HepG2 (cell line): ENCODE measurements around the gene PPARA. TPM values are rescaled to one million over a fixed set of nuclear protein-coding genes. Genes with fewer than 3 reads are reported as not detected.

Experiments used
- ATAC-seq: fragments of 200-7000 bp; cut with Tn5 transposase; 3 replicates; pipeline ENCODE4 v1.9.1; 2020; ENCODE audit warnings: mild to moderate bottlenecking, moderate library complexity
- BruUV-seq: library from RNA; stranded (reverse); fragments of 400-500 nt; replicated peaks from 2 replicates; lab custom pipeline; 2021; lab: Mats Ljungman, UMichigan
- CTCF ChIA-PET: fragments of 300-600 bp; formaldehyde crosslinking; extraction: SDS; loops from one replicate; lab custom pipeline; 2021; ENCODE audit warnings: low total read pairs, inconsistent platforms, low intra/inter-chr PET ratio; lab: Yijun Ruan, JAX
- POLR2A ChIA-PET: fragments of 350-600 bp; sonication (Branson Sonifier 250); formaldehyde crosslinking; loops from one replicate; lab custom pipeline; 2020; ENCODE audit warnings: antibody characterized with exemption, inconsistent platforms; lab: Yijun Ruan, JAX
- DNase-seq: peaks from one replicate; pipeline ENCODE4 v3.0.0-alpha.2; 2015; ENCODE audit warnings: low spot score
- FAIRE-seq: peaks from 3 replicates; lab custom pipeline; 2011; peaks lifted over from hg19 to GRCh38; lab: Jason Lieb, UNC
- H2AFZ ChIP-seq: one replicate; pipeline ENCODE4 v1.6.1; 2011; ENCODE audit warnings: low read length, inconsistent platforms
- H3K27ac ChIP-seq: fragments of 300-600 bp; 3 replicates; pipeline ENCODE4 v1.8.0; 2011; ENCODE audit warnings: mixed run types, mild to moderate bottlenecking, mixed read lengths, low read length, inconsistent platforms; ENCODE audit not compliant: insufficient read depth; ENCODE audit errors: extremely low read length
- H3K27me3 ChIP-seq, 2 experiments: fragments of 200-600 bp in 1 of 2; 2 replicates in 1 of 2; 3 replicates in 1 of 2; pipeline versions ENCODE4 v1.6.0 to v1.8.0; 2011; ENCODE audit warnings: low read length in 2 of 2, mild to moderate bottlenecking in 2 of 2, moderate library complexity in 2 of 2, inconsistent platforms in 1 of 2; ENCODE audit not compliant: insufficient read depth in 2 of 2, control insufficient read depth in 1 of 2
- H3K36me3 ChIP-seq, 2 experiments: fragments of 200-600 bp in 1 of 2; replicated peaks in 1 of 2; 2 replicates in 1 of 2; 3 replicates in 1 of 2; pipeline versions ENCODE4 v1.5.1 to v1.8.0; 2011; ENCODE audit warnings: low read length in 2 of 2, inconsistent platforms in 1 of 2; ENCODE audit not compliant: insufficient read depth in 2 of 2, control insufficient read depth in 1 of 2
- H3K4me1 ChIP-seq: 2 replicates; pipeline ENCODE4 v1.5.1; 2012; ENCODE audit warnings: low read length, inconsistent platforms; ENCODE audit not compliant: insufficient read depth
- H3K4me2 ChIP-seq: 2 replicates; pipeline ENCODE4 v1.6.0; 2011; ENCODE audit warnings: low read depth, low read length, inconsistent platforms
- H3K4me3 ChIP-seq, 3 experiments: fragments of 200-600 bp in 1 of 3; sonication (generic), shearing (Covaris generic) in 1 of 3; replicated peaks in 1 of 3; 2 replicates each; pipeline ENCODE4 v1.5.1; 2011 to 2016; ENCODE audit warnings: low read length in 3 of 3, inconsistent platforms in 2 of 3, low read depth in 2 of 3, mild to moderate bottlenecking in 2 of 3, control low read depth in 1 of 3, mixed read lengths in 1 of 3; ENCODE audit not compliant: insufficient read depth in 1 of 3
- H3K79me2 ChIP-seq: one replicate; pipeline ENCODE4 v1.6.1; 2011; ENCODE audit warnings: low read length, inconsistent platforms; ENCODE audit not compliant: insufficient read depth
- H3K9ac ChIP-seq: 2 replicates; pipeline ENCODE4 v1.6.0; 2011; ENCODE audit warnings: mild to moderate bottlenecking, low read depth, low read length, inconsistent platforms; ENCODE audit not compliant: insufficient read depth
- H3K9me3 ChIP-seq: 2 replicates; pipeline ENCODE4 v1.5.1; 2012; ENCODE audit warnings: mild to moderate bottlenecking, low read length
- H4K20me1 ChIP-seq: 2 replicates; pipeline ENCODE4 v1.6.0; 2011; ENCODE audit warnings: inconsistent platforms, mild to moderate bottlenecking, low read length, moderate library complexity; ENCODE audit not compliant: insufficient read depth
- GATAD2A ChIP-seq: IDR thresholded peaks from 2 replicates; pipeline ENCODE4 v1.6.1; 2016
- GFI1 ChIP-seq: sonication (generic); formaldehyde crosslinking; IDR thresholded peaks from 2 replicates; pipeline ENCODE4 v1.5.0; 2020; ENCODE audit warnings: missing genetic modification reagents, mild to moderate bottlenecking, borderline replicate concordance
- IKZF5 ChIP-seq: IDR thresholded peaks from 2 replicates; pipeline ENCODE4 v1.6.1; 2018; ENCODE audit warnings: missing genetic modification reagents, mild to moderate bottlenecking, missing compliant biosample characterization
- ISL2 ChIP-seq: sonication (generic); formaldehyde crosslinking; IDR thresholded peaks from 2 replicates; pipeline ENCODE4 v1.5.0; 2020; ENCODE audit warnings: missing genetic modification reagents
- NR2C2 ChIP-seq: sonication (generic); formaldehyde crosslinking; IDR thresholded peaks from 2 replicates; pipeline ENCODE4 v1.4.0; 2020; ENCODE audit warnings: missing genetic modification reagents, mild to moderate bottlenecking, moderate library complexity, borderline replicate concordance
- NR2F2 ChIP-seq: IDR thresholded peaks from 2 replicates; pipeline ENCODE4 v1.6.1; 2012; ENCODE audit warnings: low read depth, inconsistent platforms, borderline replicate concordance
- RXRA ChIP-seq: sonication (generic); formaldehyde crosslinking; IDR thresholded peaks from 2 replicates; pipeline ENCODE4 v1.5.1; 2020; ENCODE audit warnings: missing genetic modification reagents
- TBX3 ChIP-seq: fragments of 450-650 bp; IDR thresholded peaks from 2 replicates; pipeline ENCODE4 v1.6.1; 2017; ENCODE audit warnings: antibody characterized with exemption, mild to moderate bottlenecking, inconsistent platforms, borderline replicate concordance
- ZNF234 ChIP-seq: sonication (generic); formaldehyde crosslinking; conservative IDR thresholded peaks from 2 replicates; pipeline ENCODE4 v1.5.1; 2020; ENCODE audit warnings: mild to moderate bottlenecking, missing genetic modification reagents
- ZNF75D ChIP-seq: sonication (generic); formaldehyde crosslinking; IDR thresholded peaks from 2 replicates; pipeline ENCODE4 v1.8.1; 2023; ENCODE audit warnings: missing genetic modification reagents, mild to moderate bottlenecking, borderline replicate concordance
- WGBS: methylation state at CpG from one replicate; pipeline ENCODE4 v1.1.6; 2017; ENCODE audit warnings: low lambda C conversion rate; 5-methylcytosine and 5-hydroxymethylcytosine counted together
- in situ Hi-C: cut with HindIII; loops from 2 replicates; pipeline ENCODE4 v1.10.0; 2017; ENCODE audit warnings: low pct_unique_long_range_greater_than_20kb; ENCODE audit not compliant: extremely low pct_ligation_motif_present
- intact Hi-C: fragments of 100-400 bp; cut with micrococcal nuclease; formaldehyde crosslinking; loops from one replicate; pipeline ENCODE4 v1.10.0; 2022; ENCODE audit not compliant: unreplicated experiment
- polyA plus RNA-seq, 8 experiments: library from polyadenylated mRNA; depleted of rRNA in 3 of 8; stranded (reverse) in 7 of 8; unstranded in 1 of 8; fragments of >200 nt; fragmentation: Illumina TruSeq in 4 of 8; extraction: Trizol in 4 of 8; gene quantifications; 2 replicates each; pipeline versions ENCODE4 v1.2.1 to v1.2.3, GENCODE V29; 2011 to 2016; ENCODE audit warnings: low read depth in 4 of 8, missing spikeins in 1 of 8, mixed read lengths in 1 of 8; ENCODE audit not compliant: insufficient read depth in 1 of 8
- total RNA-seq, 5 experiments: library from RNA; depleted of rRNA; stranded (reverse); fragments of >200 nt; fragmentation: Illumina TruSeq; extraction: Trizol; gene quantifications; 2 replicates each; pipeline ENCODE4 v1.2.3, GENCODE V29; 2016; ENCODE audit warnings: low read depth in 1 of 5
- TF ChIP-seq, protein P1 (sequence below): sonication (generic); formaldehyde crosslinking; IDR thresholded peaks from 2 replicates; pipeline ENCODE4 v1.5.1; 2020; ENCODE audit warnings: mild to moderate bottlenecking, missing genetic modification reagents, moderate library complexity
- TF ChIP-seq, protein P2 (sequence below): sonication (generic); formaldehyde crosslinking; IDR thresholded peaks from 2 replicates; pipeline ENCODE4 v1.5.0; 2020; ENCODE audit warnings: mild to moderate bottlenecking, missing genetic modification reagents, borderline replicate concordance

Gene PPARA
- total and polyA plus RNA-seq, 2 of the 13 experiments (the other 11 are each of a cell fraction or from before 2014, with no cell fraction given), result 18.2 to 24.7 TPM

GRCh38 chr22:46124383-46125144, 25.8 kb upstream of the PPARA start:
- in situ Hi-C loops, result loop anchor here (5.0 to 25.0 kb wide), 3 partner anchors 188 to 487 kb away; partner anchors contain the start of gene CELSR1
- peaks cover 66% of the 10 kb centered on the region for H3K4me1 ChIP-seq
- H3K27me3 ChIP-seq, result peaks cover 12 to 50% of the 10 kb centered on the region in 2 experiments; a peak in 4 of 5 replicates
- no peaks in the 10 kb centered on the region for H3K36me3 ChIP-seq
- no peaks in the 10 kb centered on the region for H3K79me2 ChIP-seq
- no peak for DNase-seq
- ChIA-PET POLR2A (no interaction called here), CTCF (no interaction called here)
- no peak overlapping the region for H3K27ac ChIP-seq
- FAIRE-seq, result no peak
- H3K4me3 ChIP-seq, result no peak overlapping the region
- no peaks in the 10 kb centered on the region for H3K9me3 ChIP-seq
- H3K9ac ChIP-seq, result no peak overlapping the region
- 69% methylated on average over 6 of the region's 12 CpGs for WGBS
- TF ChIP-seq GATAD2A (CRISPR knock-in tag) (no peak), NR2F2 (no peak), RXRA (CRISPR knock-in tag) (no peak), ISL2 (CRISPR knock-in tag) (no peak), ZNF75D (CRISPR knock-in tag) (no peak), ZNF234 (CRISPR knock-in tag) (no peak), IKZF5 (CRISPR knock-in tag) (no peak), TBX3 (no peak), NR2C2 (CRISPR knock-in tag) (no peak), GFI1 (no peak)
- TF ChIP-seq, protein P1, sequence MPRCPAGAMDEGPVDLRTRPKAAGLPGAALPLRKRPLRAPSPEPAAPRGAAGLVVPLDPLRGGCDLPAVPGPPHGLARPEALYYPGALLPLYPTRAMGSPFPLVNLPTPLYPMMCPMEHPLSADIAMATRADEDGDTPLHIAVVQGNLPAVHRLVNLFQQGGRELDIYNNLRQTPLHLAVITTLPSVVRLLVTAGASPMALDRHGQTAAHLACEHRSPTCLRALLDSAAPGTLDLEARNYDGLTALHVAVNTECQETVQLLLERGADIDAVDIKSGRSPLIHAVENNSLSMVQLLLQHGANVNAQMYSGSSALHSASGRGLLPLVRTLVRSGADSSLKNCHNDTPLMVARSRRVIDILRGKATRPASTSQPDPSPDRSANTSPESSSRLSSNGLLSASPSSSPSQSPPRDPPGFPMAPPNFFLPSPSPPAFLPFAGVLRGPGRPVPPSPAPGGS (CRISPR knock-in tag), result no peak
- TF ChIP-seq, protein P2, sequence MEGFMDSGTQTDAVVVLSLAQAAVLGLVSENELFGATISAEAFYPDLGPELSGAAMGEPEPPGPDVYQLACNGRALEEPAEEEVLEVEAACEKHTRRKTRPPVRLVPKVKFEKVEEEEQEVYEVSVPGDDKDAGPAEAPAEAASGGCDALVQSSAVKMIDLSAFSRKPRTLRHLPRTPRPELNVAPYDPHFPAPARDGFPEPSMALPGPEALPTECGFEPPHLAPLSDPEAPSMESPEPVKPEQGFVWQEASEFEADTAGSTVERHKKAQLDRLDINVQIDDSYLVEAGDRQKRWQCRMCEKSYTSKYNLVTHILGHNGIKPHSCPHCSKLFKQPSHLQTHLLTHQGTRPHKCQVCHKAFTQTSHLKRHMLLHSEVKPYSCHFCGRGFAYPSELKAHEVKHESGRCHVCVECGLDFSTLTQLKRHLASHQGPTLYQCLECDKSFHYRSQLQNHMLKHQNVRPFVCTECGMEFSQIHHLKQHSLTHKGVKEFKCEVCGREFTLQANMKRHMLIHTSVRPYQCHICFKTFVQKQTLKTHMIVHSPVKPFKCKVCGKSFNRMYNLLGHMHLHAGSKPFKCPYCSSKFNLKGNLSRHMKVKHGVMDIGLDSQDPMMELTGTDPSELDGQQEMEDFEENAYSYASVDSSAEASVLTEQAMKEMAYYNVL (CRISPR knock-in tag), result no peak
- H2AFZ ChIP-seq, result no peak overlapping the region
- BruUV-seq, result no TSS peak
- intact Hi-C loops, result no loop called here
- no peak overlapping the region for H3K4me2 ChIP-seq
- ATAC-seq, result no peak
- no peaks in the 10 kb centered on the region for H4K20me1 ChIP-seq
